Breast epithelium (tissue), 3 donors: ENCODE results near the gene SIGMAR1.

Experiments used
- POLR2A ChIP-seq: fragments of 450-650 bp; IDR thresholded peaks from one replicate; pipeline ENCODE4 v1.6.1; 2016; ENCODE audit warnings: antibody characterized with exemption, mild to moderate bottlenecking, moderate library complexity
- POLR2AphosphoS5 ChIP-seq, 3 donors: sonication (generic); formaldehyde crosslinking; IDR thresholded peaks; one replicate each; pipeline ENCODE4 v1.6.1; 2017; ENCODE audit warnings: antibody characterized with exemption in 3 of 3
- TF ChIP-seq, protein P1 (sequence below), 3 donors: fragments of 450-650 bp; IDR thresholded peaks; one replicate each; pipeline ENCODE4 v1.5.1; 2016 to 2017; ENCODE audit warnings: antibody characterized with exemption in 3 of 3, mild to moderate bottlenecking in 3 of 3, moderate library complexity in 3 of 3

DNA sequence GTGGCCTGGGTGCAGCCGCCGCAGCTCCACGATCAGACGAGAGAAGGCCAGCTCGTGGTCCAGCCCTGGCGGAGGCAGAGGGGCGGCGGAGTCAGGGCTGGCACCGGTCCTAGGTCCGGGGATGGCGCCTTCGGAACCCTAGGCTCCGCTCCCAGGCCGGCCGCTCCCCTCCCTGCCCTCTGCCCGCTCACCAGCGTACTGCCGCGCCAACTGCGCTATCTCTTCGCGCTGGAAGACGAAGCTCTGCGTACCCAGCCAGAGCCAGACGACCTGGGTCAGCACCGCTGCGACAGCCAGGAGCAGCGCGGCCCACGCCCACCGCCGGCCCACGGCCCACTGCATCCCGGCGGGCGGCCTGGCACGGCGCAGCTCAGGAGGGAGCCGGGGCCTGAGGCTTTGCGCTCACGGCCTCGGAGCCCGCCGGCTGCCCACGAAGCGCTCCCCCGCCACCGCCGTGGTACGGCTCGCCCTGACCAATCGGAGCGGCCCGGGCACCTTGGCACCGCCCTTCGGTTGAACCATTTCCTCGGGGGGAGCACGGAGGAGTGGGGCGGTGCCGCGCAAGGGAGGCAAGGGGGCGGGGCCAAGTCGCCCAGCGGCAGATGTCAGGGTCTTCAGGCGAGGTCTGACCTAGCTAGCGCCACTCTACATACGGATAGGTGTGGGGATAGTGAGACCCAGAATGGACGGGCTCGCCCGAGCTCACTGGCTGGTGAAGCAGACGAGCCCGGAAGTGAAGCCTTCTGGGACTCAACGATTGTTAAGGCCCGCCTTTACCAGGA lies at the start of gene SIGMAR1:
- TF ChIP-seq, protein P1, sequence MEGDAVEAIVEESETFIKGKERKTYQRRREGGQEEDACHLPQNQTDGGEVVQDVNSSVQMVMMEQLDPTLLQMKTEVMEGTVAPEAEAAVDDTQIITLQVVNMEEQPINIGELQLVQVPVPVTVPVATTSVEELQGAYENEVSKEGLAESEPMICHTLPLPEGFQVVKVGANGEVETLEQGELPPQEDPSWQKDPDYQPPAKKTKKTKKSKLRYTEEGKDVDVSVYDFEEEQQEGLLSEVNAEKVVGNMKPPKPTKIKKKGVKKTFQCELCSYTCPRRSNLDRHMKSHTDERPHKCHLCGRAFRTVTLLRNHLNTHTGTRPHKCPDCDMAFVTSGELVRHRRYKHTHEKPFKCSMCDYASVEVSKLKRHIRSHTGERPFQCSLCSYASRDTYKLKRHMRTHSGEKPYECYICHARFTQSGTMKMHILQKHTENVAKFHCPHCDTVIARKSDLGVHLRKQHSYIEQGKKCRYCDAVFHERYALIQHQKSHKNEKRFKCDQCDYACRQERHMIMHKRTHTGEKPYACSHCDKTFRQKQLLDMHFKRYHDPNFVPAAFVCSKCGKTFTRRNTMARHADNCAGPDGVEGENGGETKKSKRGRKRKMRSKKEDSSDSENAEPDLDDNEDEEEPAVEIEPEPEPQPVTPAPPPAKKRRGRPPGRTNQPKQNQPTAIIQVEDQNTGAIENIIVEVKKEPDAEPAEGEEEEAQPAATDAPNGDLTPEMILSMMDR (IDR thresholded peaks at IDR 0.05): peak in 2 of 3 donors; percentile 5 to 10
- TF ChIP-seq POLR2A: peak; percentile 12
- TF ChIP-seq POLR2AphosphoS5 (IDR thresholded peaks at IDR 0.05): peak; percentile 72 to 92 (median 73)
